HepG2 (cell line): ENCODE measurements around the gene NRSN2. TPM values are rescaled to one million over a fixed set of nuclear protein-coding genes. Genes with fewer than 3 reads are reported as not detected.

Source experiments
- ARNT2 ChIP-seq: sonication (generic); formaldehyde crosslinking; IDR thresholded peaks from 2 replicates; pipeline ENCODE4 v1.8.0; 2022; ENCODE audit warnings: mild to moderate bottlenecking, low read depth, missing genetic modification reagents, moderate library complexity
- HNRNPL ChIP-seq: fragments of 200-400 bp; formaldehyde crosslinking; IDR thresholded peaks from 2 replicates; pipeline ENCODE4 v1.6.1; 2017; ENCODE audit warnings: mild to moderate bottlenecking, low read depth, low read length
- NCOR1 ChIP-seq: fragments of 200-600 bp; sonication (generic); IDR thresholded peaks from 2 replicates; pipeline ENCODE4 v1.7.0; 2017; ENCODE audit warnings: antibody characterized with exemption, low read length, borderline replicate concordance
- SATB2 ChIP-seq: sonication (generic); formaldehyde crosslinking; IDR thresholded peaks from 2 replicates; pipeline ENCODE4 v1.5.0; 2020; ENCODE audit warnings: missing genetic modification reagents
- SMARCE1 ChIP-seq: fragments of 450-650 bp; IDR thresholded peaks from 2 replicates; pipeline ENCODE4 v1.6.1; 2017; ENCODE audit warnings: borderline replicate concordance
- SP140L ChIP-seq: sonication (generic); formaldehyde crosslinking; IDR thresholded peaks from 2 replicates; pipeline ENCODE4 v1.4.0; 2020; ENCODE audit warnings: missing genetic modification reagents, borderline replicate concordance
- TCF7L2 ChIP-seq: IDR thresholded peaks from 2 replicates; pipeline ENCODE4 v1.6.1; 2011; ENCODE audit warnings: mild to moderate bottlenecking, low read depth, low read length, moderate library complexity
- TEF ChIP-seq: sonication (generic); formaldehyde crosslinking; IDR thresholded peaks from 2 replicates; pipeline ENCODE4 v1.5.0; 2020; ENCODE audit warnings: missing genetic modification reagents
- ZFP62 ChIP-seq: sonication (generic); formaldehyde crosslinking; IDR thresholded peaks from 2 replicates; pipeline ENCODE4 v1.4.0; 2020; ENCODE audit warnings: missing genetic modification reagents
- ZNF274 ChIP-seq: sonication (generic); formaldehyde crosslinking; IDR thresholded peaks from 2 replicates; pipeline ENCODE4 v1.5.1; 2020; ENCODE audit warnings: mild to moderate bottlenecking, missing genetic modification reagents
- ZNF331 ChIP-seq: sonication (generic); formaldehyde crosslinking; IDR thresholded peaks from 2 replicates; pipeline ENCODE4 v1.4.0; 2020; ENCODE audit warnings: missing genetic modification reagents
- ZNF615 ChIP-seq: sonication (generic); formaldehyde crosslinking; IDR thresholded peaks from 2 replicates; pipeline ENCODE4 v1.5.0; 2020; ENCODE audit warnings: mild to moderate bottlenecking, missing genetic modification reagents, borderline replicate concordance
- ZNF777 ChIP-seq: sonication (generic); formaldehyde crosslinking; IDR thresholded peaks from 2 replicates; pipeline ENCODE4 v1.4.0; 2020; ENCODE audit warnings: missing genetic modification reagents
- polyA plus RNA-seq, 8 experiments: library from polyadenylated mRNA; depleted of rRNA in 3 of 8; stranded (reverse) in 7 of 8; unstranded in 1 of 8; fragments of >200 nt; fragmentation: Illumina TruSeq in 4 of 8; extraction: Trizol in 4 of 8; gene quantifications; 2 replicates each; pipeline versions ENCODE4 v1.2.1 to v1.2.3, GENCODE V29; 2011 to 2016; ENCODE audit warnings: low read depth in 4 of 8, missing spikeins in 1 of 8, mixed read lengths in 1 of 8; ENCODE audit not compliant: insufficient read depth in 1 of 8
- total RNA-seq, 5 experiments: library from RNA; depleted of rRNA; stranded (reverse); fragments of >200 nt; fragmentation: Illumina TruSeq; extraction: Trizol; gene quantifications; 2 replicates each; pipeline ENCODE4 v1.2.3, GENCODE V29; 2016; ENCODE audit warnings: low read depth in 1 of 5
- TF ChIP-seq, protein P1 (sequence below): sonication (generic); formaldehyde crosslinking; IDR thresholded peaks from 2 replicates; pipeline ENCODE4 v1.8.0; 2022; ENCODE audit warnings: mild to moderate bottlenecking, missing genetic modification reagents, moderate library complexity
- TF ChIP-seq, protein P2 (sequence below): sonication (generic); formaldehyde crosslinking; IDR thresholded peaks from 2 replicates; pipeline ENCODE4 v1.8.1; 2023; ENCODE audit warnings: missing genetic modification reagents, mild to moderate bottlenecking, borderline replicate concordance
- TF ChIP-seq, protein P3 (sequence below): sonication (generic); formaldehyde crosslinking; IDR thresholded peaks from 2 replicates; pipeline ENCODE4 v1.5.0; 2020; ENCODE audit warnings: mild to moderate bottlenecking, missing genetic modification reagents, moderate library complexity
- TF ChIP-seq, protein P4 (sequence below): sonication (generic); formaldehyde crosslinking; IDR thresholded peaks from 2 replicates; pipeline ENCODE4; 2020; ENCODE audit warnings: missing genetic modification reagents, mild to moderate bottlenecking, borderline replicate concordance
- TF ChIP-seq, protein P5 (sequence below): IDR thresholded peaks from 2 replicates; pipeline ENCODE4 v1.4.0; 2020; ENCODE audit warnings: mild to moderate bottlenecking, missing genetic modification reagents

Gene NRSN2
- total and polyA plus RNA-seq, 2 of the 13 experiments (the other 11 are each of a cell fraction or from before 2014, with no cell fraction given): 32.3 to 49.4 TPM

DNA sequence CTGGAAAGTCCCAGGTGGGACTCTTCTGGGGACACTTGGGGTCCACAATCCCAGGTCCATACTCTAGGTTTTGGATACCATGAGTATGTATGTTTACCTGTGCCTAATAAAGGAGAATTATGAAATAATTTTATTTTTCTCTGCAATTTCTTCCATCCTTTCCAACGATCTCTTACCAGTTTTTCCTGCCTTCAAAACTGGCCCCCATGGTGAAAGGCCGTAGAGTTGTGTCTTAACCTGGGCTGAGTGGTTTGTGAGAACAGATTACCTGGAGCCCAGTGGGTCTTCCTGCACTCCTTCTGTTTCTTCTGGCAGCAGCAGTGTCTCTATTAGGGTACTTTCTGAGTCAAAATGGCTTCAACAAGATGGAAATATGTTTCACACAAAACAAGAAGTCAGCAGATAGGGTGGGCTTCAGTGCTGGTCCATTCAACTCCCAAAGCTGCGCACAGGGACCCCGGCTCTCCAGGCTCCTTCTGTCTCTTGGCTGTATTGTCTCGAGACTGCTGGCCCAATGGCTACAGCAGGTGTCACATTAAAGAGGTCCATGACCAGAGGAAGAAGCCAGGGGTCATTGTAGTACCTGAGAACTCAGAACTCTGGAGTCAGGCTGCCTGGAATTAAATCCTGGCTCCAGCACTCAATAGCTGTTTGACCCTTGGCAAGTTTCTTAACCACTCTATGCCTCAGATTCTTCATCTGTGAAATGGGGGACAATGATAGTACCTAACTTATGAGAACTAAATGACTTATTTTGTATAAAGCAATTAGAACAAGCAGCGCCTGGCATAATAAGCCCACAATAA lies 50.7 kb downstream of the NRSN2 start (continued):
- TF ChIP-seq SATB2 (CRISPR knock-in tag): 0 out of 2 replicates have a peak, but pooled peaks have one; percentile 37
- TF ChIP-seq ARNT2 (CRISPR knock-in tag): 0 out of 2 replicates have a peak, but pooled peaks have one; percentile 12
- TF ChIP-seq ZNF331 (CRISPR knock-in tag): peak; percentile 21; the same call in 1 of the 2 replicates
- TF ChIP-seq, protein P1, sequence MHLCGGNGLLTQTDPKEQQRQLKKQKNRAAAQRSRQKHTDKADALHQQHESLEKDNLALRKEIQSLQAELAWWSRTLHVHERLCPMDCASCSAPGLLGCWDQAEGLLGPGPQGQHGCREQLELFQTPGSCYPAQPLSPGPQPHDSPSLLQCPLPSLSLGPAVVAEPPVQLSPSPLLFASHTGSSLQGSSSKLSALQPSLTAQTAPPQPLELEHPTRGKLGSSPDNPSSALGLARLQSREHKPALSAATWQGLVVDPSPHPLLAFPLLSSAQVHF: no peak
- no peak for TF ChIP-seq SP140L (CRISPR knock-in tag)
- TF ChIP-seq TEF: no peak
- TF ChIP-seq, protein P2, sequence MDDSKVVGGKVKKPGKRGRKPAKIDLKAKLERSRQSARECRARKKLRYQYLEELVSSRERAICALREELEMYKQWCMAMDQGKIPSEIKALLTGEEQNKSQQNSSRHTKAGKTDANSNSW (CRISPR knock-in tag): no peak
- TF ChIP-seq, protein P3, sequence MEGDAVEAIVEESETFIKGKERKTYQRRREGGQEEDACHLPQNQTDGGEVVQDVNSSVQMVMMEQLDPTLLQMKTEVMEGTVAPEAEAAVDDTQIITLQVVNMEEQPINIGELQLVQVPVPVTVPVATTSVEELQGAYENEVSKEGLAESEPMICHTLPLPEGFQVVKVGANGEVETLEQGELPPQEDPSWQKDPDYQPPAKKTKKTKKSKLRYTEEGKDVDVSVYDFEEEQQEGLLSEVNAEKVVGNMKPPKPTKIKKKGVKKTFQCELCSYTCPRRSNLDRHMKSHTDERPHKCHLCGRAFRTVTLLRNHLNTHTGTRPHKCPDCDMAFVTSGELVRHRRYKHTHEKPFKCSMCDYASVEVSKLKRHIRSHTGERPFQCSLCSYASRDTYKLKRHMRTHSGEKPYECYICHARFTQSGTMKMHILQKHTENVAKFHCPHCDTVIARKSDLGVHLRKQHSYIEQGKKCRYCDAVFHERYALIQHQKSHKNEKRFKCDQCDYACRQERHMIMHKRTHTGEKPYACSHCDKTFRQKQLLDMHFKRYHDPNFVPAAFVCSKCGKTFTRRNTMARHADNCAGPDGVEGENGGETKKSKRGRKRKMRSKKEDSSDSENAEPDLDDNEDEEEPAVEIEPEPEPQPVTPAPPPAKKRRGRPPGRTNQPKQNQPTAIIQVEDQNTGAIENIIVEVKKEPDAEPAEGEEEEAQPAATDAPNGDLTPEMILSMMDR: 0 out of 2 replicates have a peak, but pooled peaks have one; percentile 27
- TF ChIP-seq NCOR1: no peak
- TF ChIP-seq ZNF777 (CRISPR knock-in tag): no peak
- TF ChIP-seq, protein P4, sequence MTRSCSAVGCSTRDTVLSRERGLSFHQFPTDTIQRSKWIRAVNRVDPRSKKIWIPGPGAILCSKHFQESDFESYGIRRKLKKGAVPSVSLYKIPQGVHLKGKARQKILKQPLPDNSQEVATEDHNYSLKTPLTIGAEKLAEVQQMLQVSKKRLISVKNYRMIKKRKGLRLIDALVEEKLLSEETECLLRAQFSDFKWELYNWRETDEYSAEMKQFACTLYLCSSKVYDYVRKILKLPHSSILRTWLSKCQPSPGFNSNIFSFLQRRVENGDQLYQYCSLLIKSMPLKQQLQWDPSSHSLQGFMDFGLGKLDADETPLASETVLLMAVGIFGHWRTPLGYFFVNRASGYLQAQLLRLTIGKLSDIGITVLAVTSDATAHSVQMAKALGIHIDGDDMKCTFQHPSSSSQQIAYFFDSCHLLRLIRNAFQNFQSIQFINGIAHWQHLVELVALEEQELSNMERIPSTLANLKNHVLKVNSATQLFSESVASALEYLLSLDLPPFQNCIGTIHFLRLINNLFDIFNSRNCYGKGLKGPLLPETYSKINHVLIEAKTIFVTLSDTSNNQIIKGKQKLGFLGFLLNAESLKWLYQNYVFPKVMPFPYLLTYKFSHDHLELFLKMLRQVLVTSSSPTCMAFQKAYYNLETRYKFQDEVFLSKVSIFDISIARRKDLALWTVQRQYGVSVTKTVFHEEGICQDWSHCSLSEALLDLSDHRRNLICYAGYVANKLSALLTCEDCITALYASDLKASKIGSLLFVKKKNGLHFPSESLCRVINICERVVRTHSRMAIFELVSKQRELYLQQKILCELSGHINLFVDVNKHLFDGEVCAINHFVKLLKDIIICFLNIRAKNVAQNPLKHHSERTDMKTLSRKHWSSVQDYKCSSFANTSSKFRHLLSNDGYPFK: no peak
- TF ChIP-seq SMARCE1: no peak
- no peak for TF ChIP-seq HNRNPL
- TF ChIP-seq, protein P5, sequence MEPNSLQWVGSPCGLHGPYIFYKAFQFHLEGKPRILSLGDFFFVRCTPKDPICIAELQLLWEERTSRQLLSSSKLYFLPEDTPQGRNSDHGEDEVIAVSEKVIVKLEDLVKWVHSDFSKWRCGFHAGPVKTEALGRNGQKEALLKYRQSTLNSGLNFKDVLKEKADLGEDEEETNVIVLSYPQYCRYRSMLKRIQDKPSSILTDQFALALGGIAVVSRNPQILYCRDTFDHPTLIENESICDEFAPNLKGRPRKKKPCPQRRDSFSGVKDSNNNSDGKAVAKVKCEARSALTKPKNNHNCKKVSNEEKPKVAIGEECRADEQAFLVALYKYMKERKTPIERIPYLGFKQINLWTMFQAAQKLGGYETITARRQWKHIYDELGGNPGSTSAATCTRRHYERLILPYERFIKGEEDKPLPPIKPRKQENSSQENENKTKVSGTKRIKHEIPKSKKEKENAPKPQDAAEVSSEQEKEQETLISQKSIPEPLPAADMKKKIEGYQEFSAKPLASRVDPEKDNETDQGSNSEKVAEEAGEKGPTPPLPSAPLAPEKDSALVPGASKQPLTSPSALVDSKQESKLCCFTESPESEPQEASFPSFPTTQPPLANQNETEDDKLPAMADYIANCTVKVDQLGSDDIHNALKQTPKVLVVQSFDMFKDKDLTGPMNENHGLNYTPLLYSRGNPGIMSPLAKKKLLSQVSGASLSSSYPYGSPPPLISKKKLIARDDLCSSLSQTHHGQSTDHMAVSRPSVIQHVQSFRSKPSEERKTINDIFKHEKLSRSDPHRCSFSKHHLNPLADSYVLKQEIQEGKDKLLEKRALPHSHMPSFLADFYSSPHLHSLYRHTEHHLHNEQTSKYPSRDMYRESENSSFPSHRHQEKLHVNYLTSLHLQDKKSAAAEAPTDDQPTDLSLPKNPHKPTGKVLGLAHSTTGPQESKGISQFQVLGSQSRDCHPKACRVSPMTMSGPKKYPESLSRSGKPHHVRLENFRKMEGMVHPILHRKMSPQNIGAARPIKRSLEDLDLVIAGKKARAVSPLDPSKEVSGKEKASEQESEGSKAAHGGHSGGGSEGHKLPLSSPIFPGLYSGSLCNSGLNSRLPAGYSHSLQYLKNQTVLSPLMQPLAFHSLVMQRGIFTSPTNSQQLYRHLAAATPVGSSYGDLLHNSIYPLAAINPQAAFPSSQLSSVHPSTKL (CRISPR knock-in tag): no peak
- no peak for TF ChIP-seq ZNF615 (CRISPR knock-in tag)
- no peak for TF ChIP-seq ZFP62
- TF ChIP-seq TCF7L2: no peak
- TF ChIP-seq ZNF274 (CRISPR knock-in tag): no peak
